ENCODE results near the gene POLQ.
"Not testable (repeated sequence)": the region's sequence is repeated elsewhere in the genome, so short reads cannot be mapped to it uniquely, and the experiment has no call there.

POLQ gene

GRCh38 chr3:121411523-121411922 lies 134.3 kb downstream of the POLQ start:
- DNase-seq = no peak

- DNase-seq = no peak
These were observed 140.2 kb downstream of the POLQ start for GRCh38 chr3:121405631-121406030.

- no peak for DNase-seq
These were observed 146.0 kb downstream of the POLQ start for GRCh38 chr3:121399820-121400219.

GRCh38 chr3:121398051-121398450 lies 147.7 kb downstream of the POLQ start:
- not testable (repeated sequence) for DNase-seq

GRCh38 chr3:121395967-121396366 lies 149.8 kb downstream of the POLQ start:
- DNase-seq = not testable (repeated sequence)

- not testable (repeated sequence) for DNase-seq
These were observed 157.5 kb downstream of the POLQ start for GRCh38 chr3:121388308-121388707.

Data from COR-L47 (cell line).